K562 (cell line): ENCODE data around the gene KRTAP10-8. TPM values are rescaled to one million over a fixed set of nuclear protein-coding genes. Genes with fewer than 3 reads are reported as not detected.

Experiments used
- ATAC-seq: fragments of 200-7000 bp; cut with Tn5 transposase; 3 replicates; pipeline ENCODE4 v1.9.1; 2020; ENCODE audit warnings: moderate library complexity
- BruUV-seq: library from RNA; stranded (reverse); fragments of 400-500 nt; replicated peaks from 2 replicates; lab custom pipeline; 2021; lab: Mats Ljungman, UMichigan
- CTCF ChIA-PET: fragments of 300-600 bp; formaldehyde crosslinking; extraction: SDS; loops from one replicate; lab custom pipeline; 2021; ENCODE audit warnings: low intra/inter-chr PET ratio; lab: Yijun Ruan, JAX
- POLR2A ChIA-PET: fragments of 300-600, 350-650 bp; sonication (Branson Sonifier 250); formaldehyde crosslinking; extraction: SDS; loops from one replicate; lab custom pipeline; 2021; ENCODE audit warnings: antibody characterized with exemption, inconsistent platforms; lab: Yijun Ruan, JAX
- DNase-seq, 4 experiments: peaks; one replicate each; pipeline versions ENCODE4 v3.0.0 to v3.0.0-alpha.2; 2011 to 2018; ENCODE audit warnings: low spot score in 3 of 4, mixed read lengths in 3 of 4; ENCODE audit errors: extremely low read depth in 1 of 4
- FAIRE-seq: peaks from 2 replicates; lab custom pipeline; 2011; peaks lifted over from hg19 to GRCh38; lab: Jason Lieb, UNC
- H2AFZ ChIP-seq: 2 replicates; pipeline ENCODE4 v1.6.0; 2011; ENCODE audit warnings: low read depth, low read length, control low read depth, inconsistent platforms
- H3K27ac ChIP-seq: fragments of 200-600 bp; 3 replicates; pipeline ENCODE4 v1.8.0; 2011; ENCODE audit warnings: low read depth, mild to moderate bottlenecking, control low read depth, inconsistent platforms, low read length, moderate library complexity, mixed read lengths; ENCODE audit errors: extremely low read depth
- H3K27me3 ChIP-seq, 2 experiments: fragments of 300-600 bp in 1 of 2; 2 replicates in 1 of 2; 3 replicates in 1 of 2; pipeline versions ENCODE4 v1.6.0 to v1.8.0; 2011; ENCODE audit warnings: inconsistent platforms in 2 of 2, low read length in 2 of 2, mild to moderate bottlenecking in 1 of 2, mixed read lengths in 1 of 2, moderate library complexity in 1 of 2; ENCODE audit not compliant: control insufficient read depth in 2 of 2, insufficient read depth in 2 of 2
- H3K36me3 ChIP-seq: fragments of 300-600 bp; 3 replicates; pipeline ENCODE4 v1.8.0; 2011; ENCODE audit warnings: mild to moderate bottlenecking, low read length, inconsistent platforms; ENCODE audit not compliant: control insufficient read depth, insufficient read depth
- H3K4me1 ChIP-seq, 2 experiments: fragments of 200-600 bp in 1 of 2; replicated peaks in 1 of 2; 2 replicates in 1 of 2; 3 replicates in 1 of 2; pipeline versions ENCODE4 v1.5.1 to v1.8.0; 2011; ENCODE audit warnings: inconsistent platforms in 2 of 2, low read length in 2 of 2, mild to moderate bottlenecking in 1 of 2, mixed read lengths in 1 of 2, moderate library complexity in 1 of 2; ENCODE audit not compliant: control insufficient read depth in 2 of 2, insufficient read depth in 2 of 2
- H3K4me2 ChIP-seq: 2 replicates; pipeline ENCODE4 v1.6.1; 2011; ENCODE audit warnings: low read length, control low read depth, inconsistent platforms, mixed read lengths; ENCODE audit not compliant: insufficient read depth
- H3K4me3 ChIP-seq: fragments of 200-600 bp; sonication (generic), shearing (Covaris generic); 2 replicates; pipeline ENCODE4 v1.5.1; 2016; ENCODE audit warnings: control low read depth, inconsistent platforms
- H3K79me2 ChIP-seq: fragments of 200-600 bp; 3 replicates; pipeline ENCODE4 v1.8.0; 2011; ENCODE audit warnings: low read length, inconsistent platforms; ENCODE audit not compliant: control insufficient read depth, insufficient read depth
- H3K9ac ChIP-seq, 2 experiments: 2 replicates each; pipeline versions ENCODE4 v1.6.0 to v1.6.1; 2011; ENCODE audit warnings: low read depth in 2 of 2, low read length in 2 of 2, control low read depth in 1 of 2, inconsistent platforms in 1 of 2, mild to moderate bottlenecking in 1 of 2, mixed read lengths in 1 of 2; ENCODE audit not compliant: insufficient read depth in 1 of 2
- H3K9me1 ChIP-seq: one replicate; pipeline ENCODE4 v1.6.0; 2011; ENCODE audit warnings: inconsistent platforms, mild to moderate bottlenecking, low read length, moderate library complexity; ENCODE audit not compliant: control insufficient read depth, insufficient read depth
- H3K9me3 ChIP-seq: replicated peaks from 2 replicates; pipeline ENCODE4 v1.5.1; 2011; ENCODE audit warnings: low read depth, low read length, inconsistent platforms; ENCODE audit not compliant: control insufficient read depth, insufficient read depth
- H4K20me1 ChIP-seq: replicated peaks from 2 replicates; pipeline ENCODE4 v1.6.1; 2011; ENCODE audit warnings: low read length, inconsistent platforms, mixed read lengths; ENCODE audit not compliant: control insufficient read depth, insufficient read depth
- FOXJ3 ChIP-seq: sonication (generic); formaldehyde crosslinking; IDR thresholded peaks from 2 replicates; pipeline ENCODE4 v1.4.0; 2020; ENCODE audit warnings: mild to moderate bottlenecking, missing genetic modification reagents
- HSF4 ChIP-seq: fragments of 250-450 bp; sonication (Bioruptor Pico); IDR thresholded peaks from 2 replicates; pipeline ENCODE4 v2.1.2; 2022; ENCODE audit warnings: mild to moderate bottlenecking, moderate library complexity, borderline replicate concordance
- PKNOX1 ChIP-seq: fragments of 450-650 bp; IDR thresholded peaks from 2 replicates; pipeline ENCODE4 v1.6.1; 2016
- PTRF ChIP-seq: fragments of 450-650 bp; IDR thresholded peaks from 2 replicates; pipeline ENCODE4 v1.6.1; 2016; ENCODE audit warnings: mild to moderate bottlenecking, missing genetic modification characterization, missing compliant biosample characterization
- STAG1 ChIP-seq: sonication (generic); formaldehyde crosslinking; IDR thresholded peaks from 2 replicates; pipeline ENCODE4 v1.5.0; 2020; ENCODE audit warnings: missing genetic modification reagents, borderline replicate concordance
- WGBS: fragments of 100-300 bp; shearing (Covaris generic); methylation state at CpG from one replicate; pipeline ENCODE4 v1.1.6; 2016; ENCODE audit warnings: low coverage, mixed read lengths; ENCODE audit not compliant: insufficient coverage; ENCODE audit errors: missing lambda C conversion rate; 5-methylcytosine and 5-hydroxymethylcytosine counted together
- in situ Hi-C: fragments of 300-500 bp; cut with MboI; formaldehyde crosslinking; loops from 4 replicates; pipeline ENCODE4 v1.15.0; 2018; ENCODE audit warnings: inconsistent platforms, mixed read lengths
- intact Hi-C: fragments of 100-400 bp; cut with micrococcal nuclease; formaldehyde crosslinking; loops from 2 replicates; pipeline ENCODE4 v1.14.2; 2022
- polyA plus RNA-seq, 8 experiments: library from polyadenylated mRNA; depleted of rRNA in 4 of 8; stranded (reverse) in 5 of 8; unstranded in 3 of 8; fragments of >200 nt; fragmentation: Nextera tagmentation in 2 of 8; fragmentation: Illumina TruSeq in 1 of 8; extraction: Ambion mirVana in 2 of 8; extraction: Trizol in 1 of 8; gene quantifications; 2 replicates each; pipeline versions ENCODE4 v1.2.1 to v1.2.3, GENCODE V29; 2011 to 2014; ENCODE audit warnings: inconsistent platforms in 1 of 8, missing spikeins in 1 of 8
- total RNA-seq, 7 experiments: library from RNA; depleted of rRNA in 6 of 7; stranded (reverse); fragments of >200 nt in 6 of 7; fragmentation: Illumina TruSeq in 2 of 7; extraction: Trizol in 2 of 7; gene quantifications; 2 replicates each; pipeline versions ENCODE4 v1.2.1 to v1.2.3, GENCODE V29; 2011 to 2021; ENCODE audit warnings: low replicate concordance in 1 of 7

Gene KRTAP10-8
- total and polyA plus RNA-seq, 9 of the 15 experiments (the other 6 are each of a cell fraction or from before 2014, with no cell fraction given) = not detected

- FAIRE-seq = no peak
- BruUV-seq = no TSS peak
These were observed 36.4 kb upstream of the KRTAP10-8 start for GRCh38 chr21:44575307-44576024.

More at GRCh38 chr21:44575307-44576024, 36.4 kb upstream of the KRTAP10-8 start:
- H3K4me1 ChIP-seq = peaks cover 0 to 11% of the 10 kb centered on the region in 2 experiments; a peak in 1 of 5 replicates
- no peaks in the 10 kb centered on the region; the same call in none of the 2 replicates for H3K9me3 ChIP-seq
- no peak overlapping the region for H3K4me3 ChIP-seq
- no peaks in the 10 kb centered on the region for H4K20me1 ChIP-seq
- intact Hi-C loops (no loop called here), in situ Hi-C loops (no loop called here)
- H3K27ac ChIP-seq = no peak overlapping the region
- under 1% methylated on average over 20 of the region's 20 CpGs for WGBS
- H3K9ac ChIP-seq = no peak overlapping the region
- H3K27me3 ChIP-seq = peaks cover 20 to 56% of the 10 kb centered on the region in 2 experiments; a peak in 4 of 5 replicates
- no peak for DNase-seq
- ATAC-seq = no peak
- POLR2A ChIA-PET = interaction anchor here (0.6 kb wide), 1 partner anchor 426 kb away, joined by 3 read pairs; no protein-coding TSS in a partner anchor
- H3K9me1 ChIP-seq = no peaks in the 10 kb centered on the region
- CTCF ChIA-PET = no interaction called here
- H3K36me3 ChIP-seq = no peaks in the 10 kb centered on the region
- H3K4me2 ChIP-seq = no peak overlapping the region
- TF ChIP-seq PTRF (tag) (no peak), PKNOX1 (0 out of 2 replicates have a peak, but pooled peaks have one; percentile 8), HSF4 (no peak), STAG1 (no peak), FOXJ3 (CRISPR knock-in tag) (no peak)
- TF ChIP-seq, all 486 proteins: peak for 1
- no peaks in the 10 kb centered on the region for H3K79me2 ChIP-seq
- no peak overlapping the region for H2AFZ ChIP-seq
